Panc1 (cell line): ENCODE data around the gene SPATA21. TPM values are rescaled to one million over a fixed set of nuclear protein-coding genes. Genes with fewer than 3 reads are reported as not detected.
"Not testable (repeated sequence)": the region's sequence is repeated elsewhere in the genome, so short reads cannot be mapped to it uniquely, and the experiment has no call there.

Source experiments
- ATAC-seq: fragments of 200-7000 bp; cut with Tn5 transposase; 2 replicates; pipeline ENCODE4 v1.9.1; 2020; ENCODE audit warnings: mild to moderate bottlenecking, moderate library complexity
- BruUV-seq: library from RNA; stranded (reverse); fragments of 400-500 nt; replicated peaks from 2 replicates; lab custom pipeline; 2021; lab: Mats Ljungman, UMichigan
- CTCF ChIA-PET: fragments of 300-600 bp; sonication (Branson Sonifier 250); formaldehyde crosslinking; loops from one replicate; lab custom pipeline; 2022; ENCODE audit warnings: antibody characterized with exemption; lab: Charles Lee
- POLR2A ChIA-PET: fragments of 300-600 bp; sonication (Branson Sonifier 250); formaldehyde crosslinking; loops from one replicate; lab custom pipeline; 2022; ENCODE audit warnings: antibody characterized with exemption; lab: Charles Lee
- DNase-seq: peaks from one replicate; pipeline ENCODE4 v3.0.0-alpha.2; 2010; ENCODE audit warnings: low read depth, low spot score
- H3K27ac ChIP-seq: 2 replicates; pipeline ENCODE4 v1.5.1; 2011; ENCODE audit warnings: mild to moderate bottlenecking, low read length, inconsistent platforms
- H3K27me3 ChIP-seq: fragments of 200-500 bp; sonication (Bioruptor generic); 2 replicates; pipeline ENCODE4 v1.6.0; 2014; ENCODE audit warnings: low read length, inconsistent platforms; ENCODE audit not compliant: control insufficient read depth, insufficient read depth
- H3K36me3 ChIP-seq: fragments of 200-500 bp; sonication (Bioruptor generic); 2 replicates; pipeline ENCODE4 v1.5.1; 2014; ENCODE audit warnings: inconsistent platforms, mild to moderate bottlenecking, low read length, moderate library complexity; ENCODE audit not compliant: control insufficient read depth, insufficient read depth
- H3K4me1 ChIP-seq: 2 replicates; pipeline ENCODE4 v1.5.1; 2011; ENCODE audit warnings: inconsistent platforms, mild to moderate bottlenecking, low read length, moderate library complexity; ENCODE audit not compliant: control insufficient read depth, insufficient read depth
- H3K4me3 ChIP-seq, 2 experiments: 2 replicates each; pipeline ENCODE4 v1.5.1; 2011 to 2012; ENCODE audit warnings: low read depth in 2 of 2, low read length in 2 of 2, mild to moderate bottlenecking in 2 of 2, inconsistent platforms in 1 of 2, moderate library complexity in 1 of 2
- H3K9me3 ChIP-seq: fragments of 200-500 bp; sonication (Bioruptor generic); 2 replicates; pipeline ENCODE4 v1.5.1; 2014; ENCODE audit warnings: low read depth, mild to moderate bottlenecking, inconsistent platforms, low read length, moderate library complexity; ENCODE audit not compliant: control insufficient read depth, insufficient read depth
- POLR2AphosphoS5 ChIP-seq: IDR thresholded peaks from 2 replicates; pipeline ENCODE4 v1.6.1; 2012; ENCODE audit warnings: mild to moderate bottlenecking, low read depth, low read length, moderate library complexity
- SIN3A ChIP-seq: IDR thresholded peaks from 2 replicates; pipeline ENCODE4 v1.6.1; 2012; ENCODE audit warnings: low read depth, mild to moderate bottlenecking, low read length, moderate library complexity, borderline replicate concordance; ENCODE audit not compliant: insufficient read depth
- TCF7L2 ChIP-seq: IDR thresholded peaks from 2 replicates; pipeline ENCODE4 v1.6.1; 2011; ENCODE audit warnings: mild to moderate bottlenecking, low read depth, low read length, inconsistent platforms
- in situ Hi-C: cut with HindIII; loops from 2 replicates; pipeline ENCODE4 v1.10.0; 2016; ENCODE audit warnings: low sequenced_read_pairs, low pct_unique_long_range_greater_than_20kb
- intact Hi-C: fragments of 100-400 bp; cut with micrococcal nuclease; formaldehyde crosslinking; loops from one replicate; pipeline ENCODE4 v1.10.0; 2022; ENCODE audit not compliant: unreplicated experiment
- total RNA-seq: library from RNA; stranded (reverse); gene quantifications from one replicate; pipeline ENCODE4 v1.2.1, GENCODE V29; 2021; ENCODE audit not compliant: unreplicated experiment
- TF ChIP-seq, protein P1 (sequence below): fragments of 450-650 bp; IDR thresholded peaks from 2 replicates; pipeline ENCODE4 v1.5.1; 2017; ENCODE audit warnings: mild to moderate bottlenecking
- TF ChIP-seq, protein P2 (sequence below), 2 experiments: IDR thresholded peaks; 2 replicates each; pipeline ENCODE4 v1.6.1; 2011 to 2012; ENCODE audit warnings: low read depth in 2 of 2, control low read depth in 1 of 2, low read length in 1 of 2, mild to moderate bottlenecking in 1 of 2, moderate library complexity in 1 of 2; ENCODE audit not compliant: insufficient read depth in 1 of 2

SPATA21 gene
- total RNA-seq, 1 experiment from 2014 or later, result not detected

DNA sequence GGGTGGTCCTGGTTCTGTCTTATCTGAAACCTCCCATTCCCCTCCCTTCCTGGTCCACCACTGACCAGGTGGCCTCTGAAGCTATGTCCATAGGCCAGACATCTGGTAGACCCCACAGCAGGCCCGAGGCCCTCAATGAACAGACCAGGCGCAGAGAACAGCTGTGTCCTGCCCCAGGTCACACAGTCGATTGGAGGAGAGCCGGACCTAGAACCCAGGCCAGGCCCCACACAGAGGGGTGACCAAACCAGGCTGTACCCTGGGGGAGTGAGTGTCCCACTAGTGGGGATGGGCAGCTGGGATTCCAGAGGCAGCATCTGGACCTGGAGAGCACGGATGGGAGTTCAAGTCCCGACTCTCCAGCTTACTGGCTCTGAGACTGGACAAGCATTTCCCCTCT lies 47.7 kb upstream of the SPATA21 start:
- H3K27me3 ChIP-seq, result no peaks in the 10 kb centered on the region
- CTCF ChIA-PET, result no interaction called here
- TF ChIP-seq POLR2AphosphoS5, result no peak
- TF ChIP-seq, protein P1, sequence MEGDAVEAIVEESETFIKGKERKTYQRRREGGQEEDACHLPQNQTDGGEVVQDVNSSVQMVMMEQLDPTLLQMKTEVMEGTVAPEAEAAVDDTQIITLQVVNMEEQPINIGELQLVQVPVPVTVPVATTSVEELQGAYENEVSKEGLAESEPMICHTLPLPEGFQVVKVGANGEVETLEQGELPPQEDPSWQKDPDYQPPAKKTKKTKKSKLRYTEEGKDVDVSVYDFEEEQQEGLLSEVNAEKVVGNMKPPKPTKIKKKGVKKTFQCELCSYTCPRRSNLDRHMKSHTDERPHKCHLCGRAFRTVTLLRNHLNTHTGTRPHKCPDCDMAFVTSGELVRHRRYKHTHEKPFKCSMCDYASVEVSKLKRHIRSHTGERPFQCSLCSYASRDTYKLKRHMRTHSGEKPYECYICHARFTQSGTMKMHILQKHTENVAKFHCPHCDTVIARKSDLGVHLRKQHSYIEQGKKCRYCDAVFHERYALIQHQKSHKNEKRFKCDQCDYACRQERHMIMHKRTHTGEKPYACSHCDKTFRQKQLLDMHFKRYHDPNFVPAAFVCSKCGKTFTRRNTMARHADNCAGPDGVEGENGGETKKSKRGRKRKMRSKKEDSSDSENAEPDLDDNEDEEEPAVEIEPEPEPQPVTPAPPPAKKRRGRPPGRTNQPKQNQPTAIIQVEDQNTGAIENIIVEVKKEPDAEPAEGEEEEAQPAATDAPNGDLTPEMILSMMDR, result no peak
- no peak overlapping the region for H3K4me3 ChIP-seq
- intact Hi-C loops, result no loop called here
- H3K27ac ChIP-seq, result no peak overlapping the region
- no TSS peak for BruUV-seq
- DNase-seq (no peak), ATAC-seq (no peak)
- POLR2A ChIA-PET, result interaction anchor here (0.6 kb wide), 1 partner anchor 119 kb away, joined by 5 read pairs; no protein-coding TSS in a partner anchor
- H3K36me3 ChIP-seq, result no peaks in the 10 kb centered on the region
- in situ Hi-C loops, result no loop called here
- no peaks in the 10 kb centered on the region for H3K9me3 ChIP-seq
- no peaks in the 10 kb centered on the region for H3K4me1 ChIP-seq

DNA sequence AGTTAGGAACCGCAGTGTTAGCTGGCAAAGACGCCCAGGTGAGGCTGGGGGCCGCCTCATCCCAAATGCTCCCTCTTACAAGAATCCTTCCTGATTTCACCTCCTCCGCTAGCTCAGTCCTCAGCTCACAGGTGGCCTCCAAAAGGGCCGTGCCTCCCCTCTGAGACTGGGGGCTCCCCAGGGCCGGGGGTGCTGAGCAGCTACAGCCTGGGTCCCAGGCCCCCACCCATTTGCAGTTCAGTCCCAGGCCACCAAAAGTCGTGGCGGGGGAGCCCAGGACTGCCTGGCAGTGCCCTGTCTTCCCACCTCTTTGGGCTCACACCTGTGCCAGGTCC lies 47.2 kb upstream of the SPATA21 start:
- DNase-seq (no peak), ATAC-seq (0 out of 2 replicates have a peak, but pooled peaks have one; percentile 15)
- no peak overlapping the region for H3K4me3 ChIP-seq
- in situ Hi-C loops, result no loop called here
- CTCF ChIA-PET, result no interaction called here
- intact Hi-C loops, result no loop called here
- no peaks in the 10 kb centered on the region for H3K9me3 ChIP-seq
- BruUV-seq, result no TSS peak
- no peaks in the 10 kb centered on the region for H3K27me3 ChIP-seq
- H3K27ac ChIP-seq, result no peak overlapping the region
- POLR2A ChIA-PET, result no interaction called here
- no peaks in the 10 kb centered on the region for H3K36me3 ChIP-seq
- TF ChIP-seq SIN3A, result no peak
- TF ChIP-seq TCF7L2, result no peak
- no peak for TF ChIP-seq POLR2AphosphoS5
- TF ChIP-seq, protein P2, sequence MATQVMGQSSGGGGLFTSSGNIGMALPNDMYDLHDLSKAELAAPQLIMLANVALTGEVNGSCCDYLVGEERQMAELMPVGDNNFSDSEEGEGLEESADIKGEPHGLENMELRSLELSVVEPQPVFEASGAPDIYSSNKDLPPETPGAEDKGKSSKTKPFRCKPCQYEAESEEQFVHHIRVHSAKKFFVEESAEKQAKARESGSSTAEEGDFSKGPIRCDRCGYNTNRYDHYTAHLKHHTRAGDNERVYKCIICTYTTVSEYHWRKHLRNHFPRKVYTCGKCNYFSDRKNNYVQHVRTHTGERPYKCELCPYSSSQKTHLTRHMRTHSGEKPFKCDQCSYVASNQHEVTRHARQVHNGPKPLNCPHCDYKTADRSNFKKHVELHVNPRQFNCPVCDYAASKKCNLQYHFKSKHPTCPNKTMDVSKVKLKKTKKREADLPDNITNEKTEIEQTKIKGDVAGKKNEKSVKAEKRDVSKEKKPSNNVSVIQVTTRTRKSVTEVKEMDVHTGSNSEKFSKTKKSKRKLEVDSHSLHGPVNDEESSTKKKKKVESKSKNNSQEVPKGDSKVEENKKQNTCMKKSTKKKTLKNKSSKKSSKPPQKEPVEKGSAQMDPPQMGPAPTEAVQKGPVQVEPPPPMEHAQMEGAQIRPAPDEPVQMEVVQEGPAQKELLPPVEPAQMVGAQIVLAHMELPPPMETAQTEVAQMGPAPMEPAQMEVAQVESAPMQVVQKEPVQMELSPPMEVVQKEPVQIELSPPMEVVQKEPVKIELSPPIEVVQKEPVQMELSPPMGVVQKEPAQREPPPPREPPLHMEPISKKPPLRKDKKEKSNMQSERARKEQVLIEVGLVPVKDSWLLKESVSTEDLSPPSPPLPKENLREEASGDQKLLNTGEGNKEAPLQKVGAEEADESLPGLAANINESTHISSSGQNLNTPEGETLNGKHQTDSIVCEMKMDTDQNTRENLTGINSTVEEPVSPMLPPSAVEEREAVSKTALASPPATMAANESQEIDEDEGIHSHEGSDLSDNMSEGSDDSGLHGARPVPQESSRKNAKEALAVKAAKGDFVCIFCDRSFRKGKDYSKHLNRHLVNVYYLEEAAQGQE (IDR thresholded peaks at IDR 0.05; ENCODE audit: insufficient read depth in 1 of 2, low read depth in 2 of 2, low read length in 1 of 2), result no peak
- TF ChIP-seq, protein P1, result no peak
- no peaks in the 10 kb centered on the region for H3K4me1 ChIP-seq

DNA sequence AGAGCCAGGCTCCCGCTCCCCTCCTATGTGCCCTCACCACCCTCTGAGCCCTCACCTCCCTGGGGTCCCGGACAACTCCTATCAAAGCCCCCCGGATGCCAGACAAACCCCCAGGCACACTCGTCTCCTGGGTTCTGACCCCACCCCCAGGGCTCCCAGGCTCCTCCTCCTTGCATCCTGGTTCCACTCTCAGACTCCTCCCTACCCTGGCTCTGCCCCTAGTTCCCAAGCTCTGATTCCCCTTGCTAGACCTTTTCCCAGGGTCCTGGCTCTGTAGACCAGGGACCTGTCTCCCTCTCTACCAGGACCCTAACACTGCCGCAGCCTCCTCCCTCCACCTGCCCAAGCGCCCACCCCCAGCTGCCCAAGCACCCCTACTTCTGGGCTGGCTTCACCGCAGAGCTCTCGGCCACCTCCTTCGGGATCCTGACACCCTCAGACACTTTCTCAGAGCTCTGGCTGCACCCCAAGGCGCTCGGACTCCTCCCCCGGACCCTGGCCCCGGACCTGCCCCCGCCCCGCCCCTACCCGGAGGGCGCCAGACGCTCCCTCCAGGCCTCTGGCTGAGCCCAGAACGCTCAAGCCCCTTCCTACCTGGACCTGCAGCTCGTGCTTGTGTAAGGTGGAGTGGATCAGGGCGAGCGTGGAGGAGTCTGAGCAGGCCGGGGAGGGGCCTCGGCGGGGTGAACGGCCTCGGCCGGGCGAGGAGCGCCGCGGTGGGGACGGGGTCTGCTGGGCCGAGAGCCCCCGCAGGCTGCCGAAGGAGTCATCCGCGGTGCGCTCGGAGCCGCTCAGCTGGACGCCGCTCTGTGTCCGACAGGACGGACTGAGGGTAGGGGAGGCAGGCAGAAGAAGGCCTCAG lies 46.6 kb upstream of the SPATA21 start:
- H3K4me1 ChIP-seq, BruUV-seq, H3K27ac ChIP-seq, H3K36me3 ChIP-seq, DNase-seq, H3K4me3 ChIP-seq, H3K9me3 ChIP-seq, in situ Hi-C loops, POLR2A ChIA-PET, intact Hi-C loops, CTCF ChIA-PET, H3K27me3 ChIP-seq: not testable (repeated sequence)
- peak; percentile 60; the same call in 1 of the 2 replicates for ATAC-seq

DNA sequence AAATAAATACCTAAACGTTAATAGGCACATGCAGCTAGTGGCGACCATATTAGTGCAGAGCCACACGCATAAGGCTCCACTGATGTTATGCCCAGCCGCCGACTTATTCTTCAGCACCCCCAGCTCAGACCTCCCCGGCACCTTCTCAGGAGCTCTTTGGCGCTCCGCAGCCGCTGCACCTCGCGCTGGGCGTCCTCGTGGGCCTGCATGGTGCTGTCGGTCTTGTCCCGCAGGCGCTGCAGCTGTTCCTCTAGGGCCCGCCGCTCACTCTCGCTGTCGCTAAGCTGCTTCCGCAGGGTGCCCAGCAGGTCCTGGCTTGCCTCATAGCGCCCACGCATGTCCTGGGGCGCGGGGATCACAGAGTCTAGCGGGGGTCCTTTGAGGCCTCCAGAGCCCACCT lies 45.9 kb upstream of the SPATA21 start:
- ATAC-seq, result 0 out of 2 replicates have a peak, but pooled peaks have one; percentile 7
- intact Hi-C loops, H3K4me3 ChIP-seq, BruUV-seq, in situ Hi-C loops, CTCF ChIA-PET, DNase-seq, POLR2A ChIA-PET, H3K27me3 ChIP-seq, H3K9me3 ChIP-seq, H3K4me1 ChIP-seq, H3K36me3 ChIP-seq, H3K27ac ChIP-seq: not testable (repeated sequence)
